HG03521 (cell line): ENCODE results near the gene GOLGA3.
"Not testable (repeated sequence)": the region's sequence is repeated elsewhere in the genome, so short reads cannot be mapped to it uniquely, and the experiment has no call there.

Experiments
- ATAC-seq: cut with Tn5 transposase; IDR thresholded peaks from one replicate; pipeline ENCODE4 v1.9.1; 2021; ENCODE audit warnings: mild to moderate bottlenecking, moderate library complexity; ENCODE audit not compliant: unreplicated experiment

Gene GOLGA3

GRCh38 chr12:132828706-132829534 is at the start of gene GOLGA3:
Gene GOLGA3, minus strand, starts transcription at chr12:132828869. Its CDS starts 6,741 bp downstream, at chr12:132822128.
- ATAC-seq: peak; percentile 94

- ATAC-seq: not testable (repeated sequence)
Measured at GRCh38 chr12:132874620-132875019, 46.0 kb upstream of the GOLGA3 start.

- ATAC-seq: no peak
Measured at GRCh38 chr12:132874175-132874574, 45.5 kb upstream of the GOLGA3 start.

- no peak for ATAC-seq
Measured at GRCh38 chr12:132873724-132874123, 45.1 kb upstream of the GOLGA3 start.

- ATAC-seq: no peak
Measured at GRCh38 chr12:132872975-132873421, 44.3 kb upstream of the GOLGA3 start.

- no peak for ATAC-seq
Measured at GRCh38 chr12:132872073-132872855, 43.6 kb upstream of the GOLGA3 start.

GRCh38 chr12:132869551-132869950 is 40.9 kb upstream of the GOLGA3 start:
- no peak for ATAC-seq

GRCh38 chr12:132866251-132866828 is 37.7 kb upstream of the GOLGA3 start:
- ATAC-seq: no peak

GRCh38 chr12:132861558-132861957 is 32.9 kb upstream of the GOLGA3 start:
- no peak for ATAC-seq

GRCh38 chr12:132858718-132859266 is 30.1 kb upstream of the GOLGA3 start:
- ATAC-seq: no peak

GRCh38 chr12:132857019-132857418 is 28.4 kb upstream of the GOLGA3 start:
- not testable (repeated sequence) for ATAC-seq

GRCh38 chr12:132856581-132856980 is 27.9 kb upstream of the GOLGA3 start:
- ATAC-seq: no peak

- not testable (repeated sequence) for ATAC-seq
Measured at GRCh38 chr12:132855211-132855610, 26.5 kb upstream of the GOLGA3 start.

GRCh38 chr12:132853285-132854092 is 24.8 kb upstream of the GOLGA3 start:
- no peak for ATAC-seq

- no peak for ATAC-seq
Measured at GRCh38 chr12:132852496-132852895, 23.8 kb upstream of the GOLGA3 start.

GRCh38 chr12:132851465-132851864 is 22.8 kb upstream of the GOLGA3 start:
- no peak for ATAC-seq

GRCh38 chr12:132850291-132850690 is 21.6 kb upstream of the GOLGA3 start:
- ATAC-seq: no peak

- ATAC-seq: no peak
Measured at GRCh38 chr12:132848521-132848920, 19.9 kb upstream of the GOLGA3 start.

GRCh38 chr12:132847363-132848356 is 19.0 kb upstream of the GOLGA3 start:
- no peak for ATAC-seq
